C4-2B (cell line): ENCODE results near the gene NRXN3.

Experiments used
- CTCF ChIP-seq: fragments of 450-650 bp; conservative IDR thresholded peaks from 2 replicates; pipeline ENCODE4 v1.5.1; 2017; ENCODE audit warnings: mild to moderate bottlenecking
- ZFX ChIP-seq: fragments of 450-650 bp; IDR thresholded peaks from 2 replicates; pipeline ENCODE4 v1.6.1; 2017

GRCh38 chr14:78904094-78904493 is 733.9 kb downstream of the NRXN3 start:
- TF ChIP-seq CTCF (peak; percentile 31), ZFX (no peak)
